Activated naive CD4-positive, alpha-beta T cell treated with Interleukin-2 at 50 U/mL for 16 hours (primary cell): Measurements from ENCODE around the gene SLC26A1.

Source experiments
- DNase-seq: peaks from one replicate; pipeline ENCODE4 v3.0.0-alpha.2; 2020

SLC26A1 gene

DNA sequence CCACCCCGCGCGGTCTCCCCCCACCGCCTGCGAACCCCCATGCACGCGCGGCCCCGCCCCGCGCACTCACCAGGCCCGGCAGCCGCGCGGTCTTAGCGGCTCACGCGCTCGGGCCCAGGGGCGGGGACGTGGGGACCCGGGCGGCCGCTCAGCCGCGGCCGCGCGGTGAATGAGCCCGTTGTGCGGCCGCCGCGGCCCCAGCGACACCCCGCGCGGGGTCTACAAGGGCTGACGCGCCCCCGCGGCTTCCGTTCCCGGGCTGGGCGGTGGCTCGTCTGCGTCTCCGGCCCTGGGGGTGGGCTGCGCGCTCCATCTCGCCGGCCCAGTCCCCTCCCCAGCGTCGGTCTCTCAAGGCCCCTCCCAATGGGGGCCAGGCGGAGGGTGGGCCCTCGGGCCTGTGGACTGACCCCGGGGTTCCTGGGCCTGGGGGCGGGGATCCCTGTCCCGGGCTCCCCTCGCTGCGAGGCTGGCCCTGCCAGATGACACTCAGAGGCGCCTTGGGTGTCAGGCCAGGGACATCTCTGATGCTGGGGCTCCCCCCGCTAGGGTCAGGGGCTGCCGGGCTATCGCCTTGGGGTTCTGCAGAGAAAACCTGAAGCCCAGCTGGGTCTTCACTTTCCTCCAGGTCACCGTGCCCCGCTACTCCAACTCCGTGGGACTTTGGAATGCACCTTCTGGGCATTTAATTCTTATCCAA is 4.3 kb upstream of the SLC26A1 start:
- no peak for DNase-seq

DNA sequence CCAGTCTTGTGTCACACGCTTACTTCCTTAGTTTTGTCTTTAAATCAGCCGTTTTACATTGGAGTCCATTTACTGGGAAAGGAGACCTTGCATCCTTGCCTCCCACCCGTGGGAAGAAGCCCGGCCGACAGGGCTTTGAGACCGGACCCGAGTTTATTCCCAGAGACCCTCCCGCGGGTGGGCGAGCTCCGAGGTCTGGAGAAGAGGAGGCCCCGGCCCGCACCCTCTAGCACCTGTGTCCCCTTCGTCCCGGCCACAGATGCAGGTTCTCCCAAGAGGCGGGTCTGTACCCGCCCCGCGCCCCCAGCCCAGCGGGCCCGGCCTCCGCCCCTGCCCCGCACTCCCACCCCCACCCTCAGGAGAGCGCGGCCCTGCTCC is 3.8 kb upstream of the SLC26A1 start:
- no peak for DNase-seq

DNA sequence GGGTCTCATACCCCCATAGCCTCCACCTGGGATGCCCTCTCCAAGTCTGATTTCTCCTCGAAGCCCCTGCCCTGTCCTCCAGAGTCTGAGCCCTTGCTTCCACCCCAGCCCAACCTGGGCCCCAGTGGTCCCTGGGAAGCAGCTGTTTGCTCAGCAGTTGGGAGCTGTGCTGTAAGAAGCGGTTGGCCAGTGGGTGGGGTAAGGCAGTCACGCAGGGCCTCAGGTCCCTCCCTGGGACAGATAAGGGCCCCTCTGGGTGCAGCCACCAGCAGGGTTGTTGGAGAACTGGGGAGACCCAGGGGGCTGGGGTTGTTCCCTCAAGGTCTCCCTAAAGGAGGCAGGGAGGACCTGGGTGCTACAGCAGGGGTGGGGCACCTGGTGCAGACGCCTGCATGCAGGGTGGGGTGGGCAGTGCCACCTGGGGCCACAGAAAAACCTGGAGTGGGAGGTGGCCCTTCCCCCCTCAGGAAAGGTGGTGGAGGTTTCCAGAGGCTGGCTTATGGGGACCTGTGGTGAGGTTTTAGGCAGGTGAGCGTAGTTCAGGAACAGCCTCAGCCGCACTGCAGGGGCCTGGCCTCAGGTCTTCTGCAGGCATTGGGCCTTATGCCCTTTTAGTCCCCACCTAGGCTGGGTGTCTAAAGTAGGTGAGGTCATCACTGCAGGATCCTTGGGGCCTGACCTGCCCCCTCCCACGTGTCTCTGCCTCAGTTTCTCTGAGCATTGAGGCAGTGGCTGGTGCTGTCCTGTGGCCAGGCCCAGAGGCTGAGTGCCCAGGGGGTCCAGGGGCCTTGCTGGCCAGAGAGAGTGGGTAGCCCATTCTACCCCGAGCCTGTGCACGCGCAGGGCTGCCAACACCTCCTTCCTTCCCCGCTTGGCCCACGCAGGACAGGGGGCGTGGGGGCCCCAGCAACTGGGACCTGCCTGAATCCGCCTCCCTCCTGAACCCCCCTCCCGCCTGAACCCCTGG is 3.1 kb upstream of the SLC26A1 start:
- no peak for DNase-seq

GRCh38 chr4:995311-996026 is 2.3 kb upstream of the SLC26A1 start:
- DNase-seq: no peak

DNA sequence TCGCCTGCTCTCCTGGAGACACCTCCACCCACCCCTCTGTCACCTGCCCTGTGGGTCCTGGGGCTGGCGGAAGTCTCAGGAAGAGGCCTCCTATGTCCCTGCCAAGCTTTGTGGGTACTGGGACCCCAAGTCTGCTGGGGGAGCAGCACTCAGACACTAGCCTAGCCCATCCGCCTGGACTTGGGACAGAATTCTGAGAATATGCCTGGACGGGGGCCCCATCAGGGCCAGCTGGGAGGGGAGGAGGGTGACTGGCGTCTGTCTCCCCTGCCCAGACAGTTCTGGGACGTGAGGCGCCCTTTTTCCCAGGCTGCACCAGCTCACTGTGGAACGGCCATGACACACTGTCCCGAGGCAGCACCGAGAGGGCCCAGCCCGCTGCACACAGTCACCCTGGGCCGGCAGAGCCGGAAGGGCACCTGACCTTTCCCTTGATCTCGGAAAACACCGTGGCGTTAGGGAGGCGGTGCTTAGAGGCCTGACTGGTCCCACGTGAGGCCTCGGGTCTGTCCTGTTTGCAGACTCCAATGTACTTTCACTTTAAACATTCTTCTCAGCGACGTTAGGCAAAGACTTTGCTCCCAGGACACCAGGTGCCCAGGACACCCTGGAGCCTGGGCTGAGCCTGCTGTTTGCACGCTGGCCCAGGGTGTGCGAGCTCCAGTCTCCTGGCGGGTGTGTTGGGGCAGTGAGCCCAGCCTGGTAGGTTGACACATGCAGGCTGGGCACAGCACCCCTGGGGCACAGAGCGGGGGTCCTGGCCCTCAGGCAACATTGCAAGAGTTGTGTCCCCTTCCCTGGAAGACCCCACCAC is 700 bp downstream of the SLC26A1 start:
- no peak for DNase-seq

DNA sequence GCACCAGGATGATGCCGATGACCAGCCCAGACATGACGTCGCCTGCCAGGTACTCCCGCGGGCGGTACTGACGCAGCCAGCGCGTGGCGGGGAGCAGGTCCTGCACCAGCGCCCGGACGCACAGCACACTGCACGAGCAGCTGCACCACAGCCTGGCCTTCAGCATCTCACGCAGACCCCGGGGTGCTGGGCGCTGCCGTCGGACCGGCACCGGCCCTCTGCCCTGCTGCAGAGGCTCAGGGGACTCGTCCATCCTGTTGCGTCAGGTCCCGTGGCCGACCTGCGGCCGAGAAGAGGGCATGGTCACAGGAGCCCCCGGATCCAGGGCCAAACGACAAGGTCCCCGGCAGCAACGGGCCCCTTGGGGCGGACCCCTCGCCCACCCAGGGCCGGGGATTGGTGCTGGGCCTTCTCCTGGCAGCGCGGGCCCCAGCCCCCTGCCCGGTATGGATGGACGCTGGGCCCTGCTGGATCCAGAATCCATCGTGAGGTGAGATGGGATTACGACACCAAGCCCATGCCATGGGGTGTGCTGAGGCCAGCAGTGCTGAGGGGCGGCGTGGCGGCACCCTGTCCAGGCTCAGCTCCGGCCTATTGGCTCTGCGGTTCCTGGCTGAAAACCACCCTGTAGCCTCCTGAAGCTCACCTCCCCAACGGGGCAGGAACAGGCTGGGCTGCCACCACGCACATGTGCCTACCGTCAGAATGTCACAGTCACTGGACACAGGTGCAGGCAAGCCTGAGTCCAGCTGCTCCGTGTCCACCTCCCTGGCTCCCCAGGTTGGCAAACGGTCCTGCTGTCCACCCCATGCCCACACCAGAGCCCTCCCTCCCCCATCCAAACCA is 1.5 kb downstream of the SLC26A1 start:
- no peak for DNase-seq

DNA sequence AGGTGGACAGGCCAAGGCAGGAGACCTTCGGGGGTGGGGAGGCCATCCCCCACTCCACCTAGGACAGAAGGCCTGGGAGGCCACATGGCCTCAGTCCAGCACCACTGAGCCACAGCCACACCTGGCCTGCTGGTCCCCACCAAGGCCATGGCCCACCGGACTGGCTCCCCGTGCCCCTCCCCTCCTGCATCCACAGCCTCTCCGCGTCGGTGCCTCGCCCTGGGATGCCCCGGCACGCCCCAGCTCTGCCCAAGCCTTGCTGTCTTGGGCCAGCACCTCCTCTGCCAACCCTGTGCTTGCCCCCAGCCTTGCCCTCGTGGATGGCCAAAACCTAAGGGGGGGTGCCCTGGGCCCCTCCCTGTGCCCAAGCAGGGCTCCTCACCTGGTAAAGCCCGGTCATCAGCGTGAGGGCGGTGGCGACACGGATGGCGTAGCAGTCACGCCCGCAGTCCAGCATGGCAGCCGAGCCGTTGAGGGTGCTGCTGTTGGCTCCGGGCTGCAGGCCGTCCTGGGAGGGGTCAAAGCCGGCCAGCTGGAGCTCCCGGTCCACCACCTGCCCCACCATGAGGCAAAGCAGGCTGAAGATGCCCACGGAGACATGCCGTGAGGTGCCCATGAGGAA is 2.3 kb downstream of the SLC26A1 start:
- no peak for DNase-seq

DNA sequence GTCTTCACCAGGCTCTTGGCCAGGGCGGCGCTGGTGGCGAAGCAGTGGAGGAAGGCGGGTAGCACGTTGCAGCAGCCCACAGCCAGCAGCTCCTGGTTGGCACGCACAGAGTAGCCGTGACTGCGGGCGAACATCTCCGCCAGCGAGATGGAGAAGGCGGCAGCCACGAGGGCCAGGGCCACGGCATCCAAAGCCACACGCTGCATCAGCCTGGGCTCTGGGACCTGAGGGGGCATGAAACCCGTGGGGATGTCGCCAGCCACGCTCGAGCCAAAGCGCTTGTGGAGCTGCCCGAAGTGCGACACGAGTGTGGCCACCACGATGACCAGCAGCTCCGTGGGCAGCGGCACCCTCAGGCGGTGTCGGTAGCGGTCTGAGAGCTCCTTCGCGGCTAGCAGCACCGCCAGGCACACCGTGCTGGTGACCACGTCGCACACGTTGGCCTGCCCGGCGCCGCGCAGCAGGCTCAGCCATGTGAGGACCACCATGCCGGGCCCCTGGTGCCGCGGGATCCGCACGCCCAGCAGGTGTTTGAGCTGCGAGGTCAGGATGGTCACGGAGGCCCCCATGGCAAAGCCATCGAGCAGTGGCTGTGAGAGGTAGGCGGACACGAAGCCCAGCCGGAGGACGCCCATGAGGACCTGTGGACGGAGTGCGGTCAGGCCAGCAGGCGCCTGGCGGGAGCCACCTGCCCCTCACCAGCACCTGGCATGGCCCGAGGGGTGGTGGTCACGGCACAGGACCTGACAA is 3.3 kb downstream of the SLC26A1 start:
- no peak for DNase-seq

DNA sequence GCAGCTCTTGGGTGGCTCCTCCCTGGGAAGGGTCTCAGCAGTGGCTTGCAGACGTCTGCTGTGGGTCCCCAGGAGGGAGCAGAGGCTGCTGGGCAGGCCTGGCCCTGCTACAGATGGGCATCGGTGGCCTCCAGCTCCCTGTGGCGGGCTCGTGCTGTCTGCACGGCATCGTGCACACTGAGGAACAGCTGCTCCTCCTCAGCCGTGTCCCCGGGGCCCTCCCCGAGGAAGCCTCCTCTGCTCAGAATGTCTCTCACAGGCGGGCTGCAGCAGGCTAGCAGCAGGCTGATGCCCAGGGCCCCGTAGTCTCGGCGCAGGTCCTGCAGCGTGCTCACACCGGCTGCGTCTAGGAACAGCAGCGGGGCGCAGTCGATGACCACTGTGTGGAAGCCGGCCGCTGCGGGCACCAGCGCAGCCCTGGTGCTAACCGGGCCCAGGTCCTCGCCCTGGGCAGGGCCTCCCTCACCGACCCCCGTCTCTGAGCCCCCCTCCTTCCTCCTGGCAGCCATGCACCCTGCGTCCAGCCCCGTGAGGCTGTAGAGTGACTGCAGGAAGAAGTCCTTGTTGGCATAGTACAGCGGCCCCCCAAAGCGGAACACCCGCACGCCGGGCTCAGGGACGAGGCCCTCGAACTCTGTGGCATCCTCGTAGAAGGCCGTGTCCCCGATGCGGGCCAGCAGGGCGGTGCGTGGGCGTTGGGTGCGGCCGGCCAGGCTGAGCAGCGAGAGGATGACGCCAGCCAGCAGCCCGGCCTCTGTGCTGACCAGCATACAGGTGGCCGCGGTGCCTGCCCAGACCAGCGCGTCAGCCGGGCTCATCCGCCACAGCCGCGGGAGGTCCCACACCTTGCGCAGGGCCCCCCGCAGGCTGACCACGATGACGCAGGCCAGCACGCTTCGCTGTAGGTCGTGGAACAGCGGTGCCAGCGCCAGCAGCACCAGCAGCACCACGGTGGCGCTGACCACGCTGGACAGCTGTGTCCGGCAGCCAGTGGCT is 4.2 kb downstream of the SLC26A1 start:
- no peak for DNase-seq

DNA sequence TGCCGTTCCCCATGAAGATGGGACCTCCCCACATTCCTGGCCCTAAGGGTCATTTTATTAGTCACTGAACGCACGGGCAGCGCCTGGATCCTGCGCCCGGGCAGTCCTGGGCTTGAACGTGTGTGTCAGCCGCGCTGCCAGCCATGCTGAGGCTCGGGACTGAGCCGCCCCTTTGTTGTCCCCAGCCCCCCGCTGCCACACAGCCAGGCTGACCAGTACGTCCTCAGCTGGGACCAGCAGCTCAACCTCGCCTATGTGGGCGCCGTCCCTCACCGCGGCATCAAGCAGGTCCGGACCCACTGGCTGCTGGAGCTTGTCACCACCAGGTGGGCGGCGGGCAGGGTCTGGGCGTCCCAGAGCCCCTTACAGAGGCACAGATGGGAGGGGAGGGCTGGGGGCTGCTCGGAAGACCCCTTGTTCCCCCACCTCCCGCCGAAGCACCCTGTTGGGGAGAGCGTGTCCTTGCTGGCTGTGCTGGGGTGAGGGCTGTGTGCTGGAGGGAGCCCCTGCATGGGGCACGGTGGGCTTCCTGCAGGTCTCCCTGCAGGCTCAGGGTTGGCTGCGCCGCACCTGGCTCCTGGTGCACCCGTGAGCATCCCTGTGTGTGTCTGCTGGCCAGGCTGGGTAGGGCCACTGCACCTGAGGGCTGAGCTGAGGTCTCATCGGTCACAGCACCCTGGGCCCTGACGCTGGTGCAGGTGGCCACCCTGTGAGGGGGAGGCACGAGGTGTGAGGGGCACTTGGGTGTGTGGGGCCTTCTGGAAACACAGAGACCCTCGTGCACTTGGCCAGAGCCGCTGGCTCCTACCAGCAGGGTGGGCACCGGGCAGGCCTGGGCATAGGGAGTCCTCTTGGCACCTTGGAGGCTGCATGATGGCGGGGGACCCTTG is 5.3 kb downstream of the SLC26A1 start:
- DNase-seq: no peak

DNA sequence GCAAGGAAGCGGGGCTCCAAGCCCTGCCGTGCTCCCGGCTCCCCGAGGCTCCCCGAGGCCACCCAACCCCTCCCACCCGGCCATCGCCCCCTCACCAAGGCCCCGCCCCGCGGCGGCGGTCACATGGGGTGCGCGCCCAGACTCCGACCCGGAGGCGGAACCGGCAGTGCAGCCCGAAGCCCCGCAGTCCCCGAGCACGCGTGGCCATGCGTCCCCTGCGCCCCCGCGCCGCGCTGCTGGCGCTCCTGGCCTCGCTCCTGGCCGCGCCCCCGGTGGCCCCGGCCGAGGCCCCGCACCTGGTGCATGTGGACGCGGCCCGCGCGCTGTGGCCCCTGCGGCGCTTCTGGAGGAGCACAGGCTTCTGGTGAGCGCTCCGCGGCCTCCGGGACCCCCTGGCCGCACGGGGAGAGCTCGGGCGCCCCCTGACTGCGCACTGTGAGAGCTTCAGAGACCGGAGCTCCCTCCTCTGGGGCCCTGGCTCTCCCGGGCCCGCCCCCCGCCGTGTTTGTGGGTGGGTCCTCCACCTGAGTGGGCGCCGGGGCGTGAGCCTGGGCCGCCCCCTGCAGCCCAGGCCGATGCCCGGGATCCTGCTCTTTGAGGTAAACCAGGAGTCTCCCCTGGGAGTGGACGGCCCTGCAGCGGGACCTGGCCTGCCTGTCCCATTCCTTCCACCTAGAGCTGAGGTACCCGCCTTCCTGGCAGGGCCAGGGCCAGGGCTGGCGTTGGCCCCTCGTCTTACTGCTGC is 6.2 kb downstream of the SLC26A1 start, which contains the start of gene IDUA:
Gene IDUA, plus strand, starts transcription at position 166 of the 745 bp plus-strand sequence. Its CDS starts 41 bp downstream, at position 207.
- DNase-seq: peak; percentile 87

DNA sequence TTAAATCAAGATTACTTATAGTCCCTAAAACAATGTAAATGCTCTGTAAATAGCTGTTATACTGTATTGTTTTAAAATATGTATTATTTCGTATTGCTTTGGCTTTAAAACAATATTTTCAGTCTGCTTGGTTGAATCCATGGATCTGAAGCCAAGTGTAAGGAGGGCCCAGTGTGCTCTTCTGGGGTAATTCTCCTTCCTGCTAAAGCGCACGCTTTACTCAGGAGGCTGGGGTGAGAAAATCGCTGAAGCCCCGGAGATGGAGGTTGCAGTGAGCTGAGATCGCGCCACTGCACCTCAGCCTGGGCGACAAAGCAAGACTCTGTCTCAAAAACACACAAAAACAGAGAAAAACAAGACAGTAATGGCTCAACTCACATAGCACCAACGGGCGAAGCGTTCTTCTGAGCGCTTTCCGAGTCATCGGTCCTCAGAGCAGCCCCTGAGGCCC is 6.8 kb downstream of the SLC26A1 start:
- no peak for DNase-seq

DNA sequence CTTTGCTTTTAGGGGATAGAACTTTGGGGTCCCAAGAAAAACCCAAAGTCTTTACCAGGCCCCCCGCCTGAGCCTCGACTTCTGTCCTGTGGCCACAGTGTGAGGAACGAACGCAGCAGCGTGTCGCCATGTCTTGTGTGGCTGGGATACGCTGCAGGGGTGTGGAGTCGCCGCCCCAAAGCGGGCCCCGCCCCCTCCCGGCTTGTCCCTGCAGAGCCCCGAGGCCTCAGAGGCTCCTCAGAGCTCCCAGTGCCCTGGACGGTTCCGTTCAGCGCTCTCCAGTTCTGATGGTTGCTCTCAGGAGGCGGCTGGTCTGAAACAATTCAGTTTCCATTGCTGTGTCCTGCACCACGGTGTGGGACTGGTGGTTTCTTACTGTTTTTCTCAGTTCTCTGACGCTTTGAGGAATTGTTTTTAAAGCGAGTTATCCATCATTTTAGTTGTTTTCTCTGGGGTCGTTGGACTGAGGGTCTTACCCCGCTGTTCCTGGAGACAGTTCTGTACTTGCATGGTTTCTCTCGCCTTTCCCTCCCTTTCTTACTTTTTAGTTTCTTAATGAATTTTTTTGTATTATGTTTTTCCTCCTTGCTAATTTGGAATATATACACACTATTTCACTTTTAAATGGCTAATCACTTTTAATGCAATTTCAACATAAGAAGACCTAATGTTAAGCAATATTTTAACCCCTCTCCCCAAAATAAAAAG is 7.9 kb downstream of the SLC26A1 start:
- peak; percentile 78 for DNase-seq

DNA sequence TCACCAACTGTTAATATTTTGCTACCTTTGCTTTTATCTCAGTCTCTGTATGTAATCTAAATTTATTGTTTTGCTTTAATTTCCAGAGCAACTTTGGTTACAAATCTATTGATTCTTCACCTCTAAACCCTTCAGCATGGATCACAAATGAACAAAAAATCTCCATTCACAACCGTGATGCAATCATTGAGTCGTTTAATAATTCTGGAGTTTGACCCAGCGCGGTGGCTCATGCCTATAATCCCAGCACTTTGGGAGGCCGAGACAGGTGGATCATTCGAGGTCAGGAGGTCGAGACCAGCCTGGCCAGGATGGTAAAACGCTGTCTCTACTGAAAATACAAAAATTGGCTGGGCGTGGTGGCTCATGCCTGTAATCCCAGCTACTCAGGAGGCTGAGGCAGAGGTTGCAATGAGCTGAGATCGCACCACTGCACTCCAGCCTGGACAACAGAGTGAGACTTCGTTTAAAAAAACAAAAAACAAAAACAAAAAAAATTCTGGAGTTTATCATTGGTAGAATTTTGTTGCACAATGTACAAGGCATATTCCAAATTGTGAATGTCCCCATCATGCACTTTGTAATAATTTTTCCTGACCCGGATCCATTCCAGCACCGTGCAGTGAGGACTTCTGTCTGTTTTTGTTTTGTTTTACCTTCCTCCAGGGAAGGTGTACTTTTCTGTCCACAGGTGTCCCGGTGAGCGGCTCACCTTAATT is 8.7 kb downstream of the SLC26A1 start:
- DNase-seq: no peak

- DNase-seq: no peak
Measured at GRCh38 chr4:982814-983213, 10.4 kb downstream of the SLC26A1 start.

GRCh38 chr4:982291-982690 is 10.9 kb downstream of the SLC26A1 start:
- no peak for DNase-seq
